HL-60 (cell line): ENCODE results near the gene NUB1.

ENCODE experiments used
- DNase-seq, 2 experiments: peaks; one replicate each; pipeline ENCODE4 v3.0.0-alpha.2; 2010 to 2020; ENCODE audit warnings: low read depth in 1 of 2, low spot score in 1 of 2
- H3K27ac ChIP-seq: fragments of 250-450 bp; sonication (Bioruptor Pico); replicated peaks from 2 replicates; pipeline ENCODE4 v1.5.1; 2020; ENCODE audit warnings: mild to moderate bottlenecking, moderate library complexity
- H3K27me3 ChIP-seq: fragments of 250-450 bp; sonication (Bioruptor Pico); 2 replicates; pipeline ENCODE4 v1.5.1; 2021; ENCODE audit warnings: mild to moderate bottlenecking, moderate library complexity; ENCODE audit not compliant: insufficient read depth, poor library complexity, severe bottlenecking
- H3K4me3 ChIP-seq: replicated peaks from 2 replicates; pipeline ENCODE4 v1.5.1; 2011; ENCODE audit warnings: mild to moderate bottlenecking, control low read depth, low read length; ENCODE audit not compliant: insufficient read depth
- CTCF ChIP-seq: IDR thresholded peaks from one replicate; pipeline ENCODE4 v1.5.1; 2011; ENCODE audit warnings: low read length, control low read depth, inconsistent platforms; ENCODE audit not compliant: insufficient read depth
- GABPA ChIP-seq: IDR thresholded peaks from 2 replicates; pipeline ENCODE4 v1.6.1; 2012; ENCODE audit warnings: low read depth
- POLR2AphosphoS5 ChIP-seq: IDR thresholded peaks from 2 replicates; pipeline ENCODE4 v1.6.1; 2012; ENCODE audit warnings: low read depth
- REST ChIP-seq: IDR thresholded peaks from 2 replicates; pipeline ENCODE4 v1.6.1; 2012; ENCODE audit warnings: low read depth; ENCODE audit not compliant: insufficient replicate concordance
- SPI1 ChIP-seq: IDR thresholded peaks from 2 replicates; pipeline ENCODE4 v1.6.1; 2012; ENCODE audit warnings: low read depth, mild to moderate bottlenecking, borderline replicate concordance

NUB1 gene

GRCh38 chr7:151361193-151361959 lies 19.8 kb downstream of the NUB1 start:
- no peak overlapping the region for H3K27ac ChIP-seq
- DNase-seq, result no peak
- no peak overlapping the region for H3K4me3 ChIP-seq
- H3K27me3 ChIP-seq, result no peaks in the 10 kb centered on the region
- TF ChIP-seq REST, result no peak
- TF ChIP-seq CTCF, result no peak
- no peak for TF ChIP-seq POLR2AphosphoS5
- no peak for TF ChIP-seq GABPA
- no peak for TF ChIP-seq SPI1

GRCh38 chr7:151363182-151363581 lies 21.6 kb downstream of the NUB1 start:
- DNase-seq, result no peak
- no peaks in the 10 kb centered on the region for H3K27me3 ChIP-seq
- TF ChIP-seq POLR2AphosphoS5 (no peak), GABPA (no peak), REST (no peak), SPI1 (no peak)
- H3K4me3 ChIP-seq, result no peak overlapping the region
- no peak overlapping the region for H3K27ac ChIP-seq

GRCh38 chr7:151366166-151366879 lies 24.7 kb downstream of the NUB1 start:
- Histone ChIP-seq H3K4me3 (no peak overlapping the region), H3K27ac (no peak overlapping the region), H3K27me3 (no peaks in the 10 kb centered on the region)
- TF ChIP-seq REST (no peak), SPI1 (no peak), GABPA (no peak), POLR2AphosphoS5 (no peak), CTCF (no peak)
- no peak for DNase-seq
